Daoy (cell line): Measurements from ENCODE around the gene IKZF1. TPM values are rescaled to one million over a fixed set of nuclear protein-coding genes. Genes with fewer than 3 reads are reported as not detected.
A peak's percentile ranks its signal among the peaks of the same experiment; 100 is the strongest.

Source experiments
- DNase-seq: peaks from one replicate; pipeline ENCODE4 v3.0.0-alpha.2; 2015; ENCODE audit warnings: low read depth
- total RNA-seq: library from RNA; depleted of rRNA; stranded (reverse); fragments of >200 nt; shearing (Covaris generic); gene quantifications from 2 replicates; pipeline ENCODE4 v1.2.3, GENCODE V29; 2014; rRNA removed

The IKZF1 gene
- total RNA-seq, 1 experiment from 2014 or later = 4.2 TPM

- no peak for DNase-seq
These were observed 145.0 kb downstream of the IKZF1 start for GRCh38 chr7:50449501-50449880.

- peak; percentile 95 for DNase-seq
These were observed 145.5 kb downstream of the IKZF1 start, which contains the start of gene FIGNL1 for GRCh38 chr7:50449881-50450589. Gene FIGNL1, minus strand, starts transcription at chr7:50450350. Its CDS starts 3,063 bp downstream, at chr7:50447287.

- DNase-seq = no peak
These were observed 146.1 kb downstream of the IKZF1 start for GRCh38 chr7:50450590-50451032.

Other genes starting within 250 kb of the IKZF1 start
- not detected in 2 replicates for gene ZPBP, start 211.5 kb upstream of the IKZF1 start, total RNA-seq
- gene FIGNL1, start 145.6 kb downstream of the IKZF1 start, total RNA-seq = 66.0 and 77.2 TPM in 2 replicates